Measurements from ENCODE around the gene GPR150. TPM values are rescaled to one million over a fixed set of nuclear protein-coding genes. Genes with fewer than 3 reads are reported as not detected.

Gene GPR150
- total and polyA plus RNA-seq, 10 of the 15 experiments (the other 5 are each of a cell fraction or from before 2014, with no cell fraction given): 0.08 to 1.1 (median 0.37) TPM; not detected in 1

- no peaks in the 10 kb centered on the region for H3K9me3 ChIP-seq (replicated peaks; ENCODE audit: control insufficient read depth, insufficient read depth, low read length)
- POLR2A ChIA-PET: interaction anchor here (1.3 kb wide), 1 partner anchor 178 kb away, joined by 3 read pairs; no protein-coding TSS in a partner anchor
- no peak overlapping the region for H2AFZ ChIP-seq (ENCODE audit: control insufficient read depth, low read depth, low read length)
- in situ Hi-C loops (cut with MboI) (no loop called here), intact Hi-C loops (cut with micrococcal nuclease; ENCODE audit: unreplicated experiment) (no loop called here)
- H3K4me2 ChIP-seq (ENCODE audit: control insufficient read depth, insufficient read depth): no peak overlapping the region
- no peak for DNase-seq (ENCODE audit: low read depth, low spot score)
- no peaks in the 10 kb centered on the region for H3K27me3 ChIP-seq (replicated peaks in 1 of 2; ENCODE audit: control insufficient read depth in 2 of 2, insufficient read depth in 2 of 2, low read length in 1 of 2)
- no TSS peak for BruUV-seq (replicated peaks)
- no peak overlapping the region for H3K27ac ChIP-seq (ENCODE audit: control insufficient read depth, insufficient read depth)
- no peaks in the 10 kb centered on the region for H3K79me2 ChIP-seq (ENCODE audit: control insufficient read depth, insufficient read depth, low read length)
- 95% methylated on average over 5 of the region's 5 CpGs for WGBS (ENCODE audit: insufficient coverage, insufficient replicate concordance, low lambda C conversion rate, missing lambda C conversion rate)
- no peak for TF ChIP-seq HDAC6 (IDR thresholded peaks at IDR 0.05; ENCODE audit: unreplicated experiment)
- TF ChIP-seq USF1 (IDR thresholded peaks at IDR 0.05; ENCODE audit: borderline replicate concordance, extremely low read length, insufficient read depth, low read depth, low read length): no peak
- no peak for TF ChIP-seq HCFC1 (IDR thresholded peaks at IDR 0.05; ENCODE audit: low read length)
- TF ChIP-seq EED (IDR thresholded peaks at IDR 0.05; ENCODE audit: low read depth): no peak
- TF ChIP-seq LARP7 (IDR thresholded peaks at IDR 0.05): no peak
- no peak for TF ChIP-seq POU2F2 (IDR thresholded peaks at IDR 0.05; ENCODE audit: borderline replicate concordance, low read depth, low read length)
- no peak for TF ChIP-seq EZH2 (IDR thresholded peaks at IDR 0.05; ENCODE audit: borderline replicate concordance, control insufficient read depth, low read depth, low read length)
- TF ChIP-seq ASH2L (IDR thresholded peaks at IDR 0.05; ENCODE audit: borderline replicate concordance, low read depth): no peak
- no peak for TF ChIP-seq PKNOX1 (IDR thresholded peaks at IDR 0.05)
- no peak for TF ChIP-seq TCF7 (IDR thresholded peaks at IDR 0.05; ENCODE audit: borderline replicate concordance)
- TF ChIP-seq SMC3 (IDR thresholded peaks at IDR 0.05; ENCODE audit: borderline replicate concordance, low read length): no peak
- no peak for TF ChIP-seq POLR2AphosphoS2 (IDR thresholded peaks at IDR 0.05; ENCODE audit: low read depth, low read length)
- TF ChIP-seq SP1 (IDR thresholded peaks at IDR 0.05; ENCODE audit: low read depth, low read length): no peak
- no peak for TF ChIP-seq ZBED1 (IDR thresholded peaks at IDR 0.05; ENCODE audit: borderline replicate concordance)
- H3K9ac ChIP-seq (ENCODE audit: control insufficient read depth, insufficient read depth, low read length): no peak overlapping the region
- no peaks in the 10 kb centered on the region for H3K36me3 ChIP-seq (ENCODE audit: control insufficient read depth in 2 of 2, insufficient read depth in 2 of 2, low read length in 1 of 2)
- no peaks in the 10 kb centered on the region for H3K4me1 ChIP-seq (ENCODE audit: control insufficient read depth, insufficient read depth, low read length)
- RAD21 ChIA-PET (ENCODE audit: unreplicated experiment): interaction anchor here (1.0 to 2.6 kb wide), 3 partner anchors 23 to 111 kb away, joined by 3 to 9 read pairs (median 6); partner anchors contain the start of genes RFESD and RHOBTB3
- no peak for FAIRE-seq
- no peak for ATAC-seq
- H4K20me1 ChIP-seq (ENCODE audit: control insufficient read depth, insufficient read depth): no peaks in the 10 kb centered on the region
- CTCF ChIA-PET: interaction anchor here (0.9 to 8.5 kb wide), 8 partner anchors 11 to 179 kb away, joined by 3 to 177 read pairs (median 4); no protein-coding TSS in a partner anchor
- SMC1A ChIA-PET (ENCODE audit: uncharacterized antibody, unreplicated experiment): interaction anchor here (0.6 to 5.1 kb wide), 18 partner anchors 9 to 520 kb away, joined by 3 to 22 read pairs (median 4); partner anchors contain the start of gene RFESD
- H3K4me3 ChIP-seq: no peak overlapping the region
Observed at GRCh38 chr5:95669985-95670384, 50.1 kb downstream of the GPR150 start.

Data from GM12878 (cell line).